Keratinocyte (primary cell): Measurements from ENCODE around the gene GRAMD2A.

Experiments used
- CTCF ChIP-seq, 3 experiments: IDR thresholded peaks in 1 of 3; conservative IDR thresholded peaks in 1 of 3; optimal IDR thresholded peaks in 1 of 3; 2 replicates in 2 of 3; 3 replicates in 1 of 3; pipeline versions ENCODE3 to v1.5.1; 2011; ENCODE audit warnings: low read length in 3 of 3, mild to moderate bottlenecking in 3 of 3, moderate library complexity in 2 of 3, control low read depth in 1 of 3, inconsistent platforms in 1 of 3; ENCODE audit not compliant: insufficient read depth in 2 of 3; ENCODE audit errors: extremely low read depth in 1 of 3
- EZH2 ChIP-seq: IDR thresholded peaks from one replicate; pipeline ENCODE4 v1.6.1; 2012; ENCODE audit warnings: inconsistent platforms, mild to moderate bottlenecking, low read length, moderate library complexity

- TF ChIP-seq EZH2 (no peak), CTCF (optimal IDR thresholded peaks at IDR 0.05 in 1 of 3, IDR thresholded peaks at IDR 0.05 in 1 of 3, conservative IDR thresholded peaks at IDR 0.05 in 1 of 3; ENCODE audit: extremely low read depth in 1 of 3, insufficient read depth in 2 of 3, low read length in 3 of 3) (no peak)
These were observed 8.5 kb upstream of the GRAMD2A start for GRCh38 chr15:72205896-72206676.
